NCI-H2227 (cell line): ENCODE measurements around the gene SHROOM3.
A peak's percentile ranks its signal among the peaks of the same experiment; 100 is the strongest.
"Not testable (repeated sequence)": the region's sequence is repeated elsewhere in the genome, so short reads cannot be mapped to it uniquely, and the experiment has no call there.

ENCODE experiments used
- DNase-seq: peaks from one replicate; lab custom pipeline; 2025; ENCODE audit not compliant: unreplicated experiment; lab: John Stamatoyannopoulos, UW

Gene SHROOM3

GRCh38 chr4:76589872-76590797, 155.1 kb downstream of the SHROOM3 start:
- DNase-seq: no peak

DNA sequence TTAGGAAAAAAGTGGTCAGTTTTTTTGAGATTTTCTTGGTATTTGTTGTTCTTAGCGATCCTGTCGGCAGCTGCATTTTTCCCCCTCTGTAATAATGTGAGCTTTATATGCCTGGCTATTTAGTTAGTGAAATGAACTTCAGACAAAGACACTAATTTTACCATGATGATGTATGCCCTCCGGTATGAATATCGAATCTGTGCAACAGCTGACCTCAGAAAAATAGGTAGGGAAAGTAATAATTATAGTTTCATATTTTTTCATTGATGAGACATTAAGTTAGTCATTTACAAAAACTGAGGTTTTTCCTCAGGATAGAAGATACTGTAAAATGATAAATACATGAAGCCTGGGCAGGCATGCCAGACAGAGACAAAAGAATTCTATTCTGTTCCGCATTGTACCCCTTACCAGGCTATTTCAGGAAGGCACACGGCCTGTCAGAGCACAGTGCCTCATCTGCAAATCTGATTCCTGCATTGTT, 155.8 kb downstream of the SHROOM3 start:
- DNase-seq: no peak

DNA sequence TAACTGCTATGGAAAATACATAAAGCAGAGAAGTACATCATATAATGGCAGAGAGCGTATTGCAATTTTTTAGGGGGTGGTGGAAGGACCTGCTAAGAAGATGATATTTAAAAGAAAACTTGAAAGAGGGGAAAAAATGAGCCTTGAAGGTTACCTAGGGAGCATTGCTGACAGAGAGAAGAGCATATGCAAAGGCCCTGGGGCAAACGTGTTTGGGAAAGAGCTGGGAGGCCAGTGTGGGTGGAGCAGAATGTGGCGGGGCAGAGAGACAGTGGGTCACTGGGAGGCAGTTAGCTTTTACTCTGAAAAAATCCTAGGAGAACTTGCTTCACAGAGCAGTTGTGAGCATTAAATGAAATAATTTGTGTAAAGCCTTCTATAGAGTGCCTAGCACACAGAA, 157.0 kb downstream of the SHROOM3 start:
- no peak for DNase-seq

- no peak for DNase-seq
Observed at GRCh38 chr4:76592460-76592859, 157.4 kb downstream of the SHROOM3 start.

GRCh38 chr4:76594173-76594572, 159.1 kb downstream of the SHROOM3 start:
- no peak for DNase-seq

DNA sequence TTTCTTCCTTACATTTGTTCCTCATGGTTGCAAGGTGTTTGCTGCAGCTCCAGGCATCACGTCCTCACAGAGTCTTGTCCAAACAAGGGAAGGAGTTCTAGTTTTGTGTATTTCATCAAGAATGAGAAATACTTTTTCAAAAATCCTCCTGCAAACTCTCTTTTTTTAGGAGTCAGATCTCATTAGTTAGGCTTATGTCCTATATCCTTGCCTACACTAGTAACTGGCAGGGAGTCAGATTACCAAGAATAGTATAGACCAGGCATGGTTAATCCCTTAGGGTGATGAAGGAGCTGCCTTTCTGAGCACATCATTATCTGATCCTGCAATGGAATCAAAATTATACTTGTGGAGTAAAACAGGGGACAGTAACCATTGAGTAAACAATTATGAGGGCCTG, 160.4 kb downstream of the SHROOM3 start:
- DNase-seq: no peak

GRCh38 chr4:76596713-76597112, 161.7 kb downstream of the SHROOM3 start:
- DNase-seq: no peak

GRCh38 chr4:76597423-76597979, 162.5 kb downstream of the SHROOM3 start:
- DNase-seq: no peak

DNA sequence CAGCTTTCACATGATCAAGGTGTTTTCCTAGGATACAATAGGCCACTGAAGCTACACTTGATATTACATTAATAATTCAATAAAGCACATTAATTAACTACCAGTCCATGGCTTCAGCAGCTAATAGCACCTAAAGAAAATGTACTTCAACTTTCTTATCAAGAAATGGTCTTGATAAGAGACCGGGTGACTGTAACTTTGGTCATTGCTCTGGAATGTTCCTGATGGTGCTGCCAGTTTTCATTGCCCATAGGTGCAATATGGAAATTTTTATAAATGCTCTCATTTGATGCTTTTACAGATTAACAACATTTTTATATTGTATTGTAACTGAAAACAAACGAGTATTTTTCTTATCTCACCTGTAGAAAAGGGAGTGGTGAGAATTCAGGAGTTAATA, 165.4 kb downstream of the SHROOM3 start:
- DNase-seq: no peak

DNA sequence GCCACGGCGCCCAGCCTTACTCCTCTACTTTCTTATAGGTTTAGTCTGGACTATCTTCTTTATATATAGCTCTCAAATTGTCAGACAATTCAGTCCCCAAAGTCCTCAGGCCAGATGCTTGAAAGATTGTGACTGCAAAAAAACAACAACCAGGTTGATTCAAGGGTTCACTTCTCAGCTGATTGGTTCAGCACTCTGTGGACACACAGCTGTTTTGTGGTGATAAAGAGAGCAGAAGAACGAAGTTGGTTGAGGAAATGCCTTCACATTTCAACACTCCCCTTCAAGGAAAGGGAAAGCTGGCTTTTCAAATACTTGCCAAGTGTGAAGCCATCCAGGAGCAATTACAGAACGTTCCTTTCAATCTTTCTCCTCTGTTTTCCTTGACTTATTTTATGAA, 166.8 kb downstream of the SHROOM3 start:
- no peak for DNase-seq

DNA sequence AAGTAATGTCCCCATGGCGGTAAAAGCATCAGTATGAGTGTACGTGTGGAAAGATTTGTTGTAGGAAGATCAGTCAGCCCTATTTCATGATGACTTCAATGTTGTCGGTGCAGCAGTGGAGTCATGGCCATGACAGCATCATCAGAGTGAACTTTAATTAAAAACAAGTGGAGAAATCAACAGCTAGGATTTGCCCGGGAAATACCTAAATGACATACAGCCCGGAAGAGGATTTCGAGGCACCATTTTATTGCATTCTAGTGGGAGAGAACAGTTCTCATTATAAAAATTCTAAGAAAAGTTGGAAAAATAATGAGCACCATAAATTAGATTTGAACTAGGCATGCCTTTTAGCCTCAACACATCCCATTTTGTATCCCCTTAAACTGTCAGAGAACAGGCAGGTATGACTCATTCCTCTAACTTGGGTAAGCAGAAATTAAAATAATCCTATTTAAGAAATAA, 170.1 kb downstream of the SHROOM3 start:
- DNase-seq: no peak

DNA sequence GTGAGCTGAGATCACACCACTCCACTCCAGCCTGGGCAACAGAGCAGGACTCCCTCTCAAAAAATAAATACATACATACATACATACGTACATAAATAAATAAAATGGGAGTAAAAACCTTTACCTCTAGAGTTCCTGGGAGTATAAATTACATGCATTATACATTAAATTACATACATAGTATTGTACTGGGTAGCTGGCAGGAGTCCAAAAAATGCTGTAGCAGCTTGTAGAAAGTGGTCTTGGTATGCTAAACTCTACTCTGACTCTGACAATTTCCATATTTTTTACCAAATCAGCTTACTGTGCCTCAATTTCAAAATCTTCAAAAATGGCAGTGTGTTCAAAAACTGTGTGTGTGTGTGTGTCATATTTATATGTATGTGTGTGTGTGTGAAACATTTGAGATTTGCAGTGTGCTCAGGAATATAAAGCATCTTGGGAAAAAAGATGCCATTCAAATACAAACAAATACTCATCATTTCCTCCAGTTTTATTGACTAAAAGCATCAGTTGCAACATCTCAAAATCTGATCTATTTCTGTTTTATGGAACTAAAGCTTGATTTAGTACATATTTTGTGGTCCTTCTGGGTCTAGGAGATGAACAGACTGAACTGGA, 171.7 kb downstream of the SHROOM3 start:
- DNase-seq: peak; percentile 9

DNA sequence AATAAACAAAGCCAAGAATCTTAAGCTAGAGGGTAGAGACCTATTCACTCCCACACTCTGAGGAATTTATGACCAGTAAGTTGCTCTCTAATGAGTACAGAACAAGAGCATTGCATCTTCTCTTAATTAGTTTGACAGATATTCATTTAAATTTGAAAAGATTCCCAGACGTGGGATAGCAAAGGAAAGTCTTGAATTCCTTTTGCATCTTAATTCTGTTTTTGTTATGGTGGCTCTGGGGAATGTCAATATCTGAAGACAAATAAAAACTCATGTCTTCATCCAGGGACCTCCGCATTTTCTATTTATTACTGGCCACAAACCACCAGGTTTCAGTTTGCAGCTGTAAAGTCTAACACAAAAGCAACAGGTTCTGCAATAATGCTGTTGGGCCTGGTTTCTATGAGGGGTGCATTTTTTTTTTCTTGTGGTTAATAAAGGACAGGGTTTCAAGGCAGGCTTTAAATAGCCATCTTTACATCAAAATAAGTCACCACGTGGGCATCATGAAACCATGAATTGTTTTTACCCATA, 172.3 kb downstream of the SHROOM3 start:
- no peak for DNase-seq

- DNase-seq: no peak
Observed at GRCh38 chr4:76607846-76608245, 172.8 kb downstream of the SHROOM3 start.

DNA sequence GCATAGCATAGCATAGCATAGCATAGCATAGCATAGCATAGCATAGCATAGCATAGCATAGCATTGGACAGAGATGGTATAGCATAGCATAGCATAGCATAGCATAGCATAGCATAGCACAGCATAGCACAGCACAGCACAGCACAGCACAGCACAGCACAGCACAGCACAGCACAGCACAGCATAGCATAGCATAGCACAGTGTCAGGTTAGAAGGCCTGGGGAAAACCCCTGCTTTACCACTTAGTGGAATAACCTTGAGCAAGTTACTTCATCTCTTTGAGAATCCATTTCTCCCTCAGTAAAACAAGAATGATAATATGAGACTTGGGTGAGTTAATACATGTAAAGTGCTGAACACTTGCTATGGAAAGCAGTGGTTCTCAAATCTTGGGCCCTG, 173.5 kb downstream of the SHROOM3 start:
- DNase-seq: not testable (repeated sequence)

GRCh38 chr4:76610751-76611547, 175.9 kb downstream of the SHROOM3 start:
- DNase-seq: no peak

DNA sequence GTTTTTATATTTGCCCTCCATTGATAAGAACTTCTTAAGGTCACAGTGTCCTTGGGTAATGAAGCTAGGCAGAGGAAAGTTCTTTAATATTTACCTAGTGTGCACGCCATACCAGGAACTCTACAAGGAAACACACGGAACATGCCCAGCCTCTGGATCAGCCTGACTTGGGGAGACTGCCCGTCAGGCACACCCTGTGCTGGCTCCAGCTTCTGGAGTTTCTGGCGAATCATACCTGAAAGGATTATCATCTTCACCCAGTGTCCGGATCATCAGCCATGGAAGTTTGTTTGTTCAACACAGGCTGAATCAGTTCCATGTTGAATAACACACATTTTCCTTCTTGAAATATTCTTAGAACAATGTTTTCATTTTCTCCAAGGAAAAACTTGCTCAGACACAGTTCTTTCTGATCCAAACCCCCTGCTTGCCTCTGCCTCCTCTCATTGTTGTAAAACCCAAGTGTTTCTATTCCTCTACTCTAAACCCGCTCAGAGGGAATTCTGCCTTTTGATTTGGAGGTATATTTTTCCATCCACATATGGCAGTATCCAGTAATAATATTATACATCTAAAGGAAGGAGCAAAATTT, 176.7 kb downstream of the SHROOM3 start:
- no peak for DNase-seq

DNA sequence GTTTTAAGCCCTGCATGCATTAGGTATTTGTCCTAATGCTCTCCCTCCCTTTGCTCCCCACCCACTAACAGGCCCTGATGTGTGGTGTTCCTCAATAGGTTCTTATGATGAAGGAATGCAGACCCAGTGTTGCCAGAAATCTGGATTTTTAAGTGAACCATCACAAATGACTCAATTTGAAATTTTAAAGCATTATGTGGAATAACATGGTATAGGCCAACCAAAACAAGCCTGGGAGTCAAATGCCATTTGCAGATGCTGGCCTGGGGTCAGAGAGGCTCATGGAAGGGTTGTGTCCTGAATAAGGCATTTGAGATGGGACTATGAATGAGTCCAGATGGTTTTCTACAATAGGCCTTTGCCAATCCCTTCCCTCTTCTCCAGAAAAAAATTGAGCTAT, 179.6 kb downstream of the SHROOM3 start:
- no peak for DNase-seq

- no peak for DNase-seq
Observed at GRCh38 chr4:76615999-76616398, 181.0 kb downstream of the SHROOM3 start.

DNA sequence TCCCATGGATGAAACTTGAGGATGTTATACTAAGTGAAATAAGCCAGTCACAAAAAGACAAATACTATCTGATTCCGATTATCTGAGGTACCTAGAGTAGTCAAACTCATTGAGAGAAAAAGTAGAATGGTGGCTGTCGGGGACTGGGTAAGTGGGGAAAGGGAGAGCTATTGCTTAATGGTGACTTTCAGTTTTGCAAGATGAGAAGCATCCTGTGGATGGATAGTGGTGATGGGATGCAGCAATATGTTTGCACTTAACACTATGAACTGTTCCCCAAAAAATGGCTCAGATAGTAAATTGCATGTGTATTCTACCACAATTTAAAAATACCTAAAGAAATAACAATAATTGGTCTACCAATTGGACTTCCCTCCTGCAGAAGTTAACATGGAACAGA, 181.5 kb downstream of the SHROOM3 start:
- no peak for DNase-seq
